Subcutaneous abdominal adipose tissue (tissue), 5 donors: ENCODE measurements around the gene ZBTB21.
"Not testable (repeated sequence)": the region's sequence is repeated elsewhere in the genome, so short reads cannot be mapped to it uniquely, and the experiment has no call there.

Source experiments
- H3K27ac ChIP-seq: one replicate; pipeline ENCODE4 v1.7.0; 2013; ENCODE audit warnings: low read depth, mild to moderate bottlenecking, inconsistent platforms, low read length, moderate library complexity
- H3K27me3 ChIP-seq, 5 donors: one replicate each; pipeline ENCODE4 v1.7.0; 2013; ENCODE audit warnings: low read length in 5 of 5, inconsistent platforms in 1 of 5; ENCODE audit not compliant: control insufficient read depth in 5 of 5, insufficient read depth in 4 of 5
- H3K36me3 ChIP-seq, 5 donors: one replicate each; pipeline ENCODE4 v1.7.0; 2013; ENCODE audit warnings: low read length in 5 of 5; ENCODE audit not compliant: control insufficient read depth in 5 of 5, insufficient read depth in 5 of 5
- H3K4me1 ChIP-seq, 5 donors: one replicate each; pipeline ENCODE4 v1.7.0; 2013; ENCODE audit warnings: low read length in 5 of 5, mild to moderate bottlenecking in 3 of 5, moderate library complexity in 1 of 5; ENCODE audit not compliant: control insufficient read depth in 5 of 5, insufficient read depth in 5 of 5
- H3K4me3 ChIP-seq, 5 donors: one replicate each; pipeline ENCODE4 v1.7.0; 2013; ENCODE audit warnings: low read length in 5 of 5, low read depth in 1 of 5
- H3K9ac ChIP-seq, 5 donors: one replicate each; pipeline ENCODE4 v1.7.0; 2013; ENCODE audit warnings: low read length in 5 of 5, mild to moderate bottlenecking in 4 of 5, moderate library complexity in 3 of 5
- H3K9me3 ChIP-seq, 5 donors: one replicate each; pipeline ENCODE4 v1.7.0; 2013; ENCODE audit warnings: low read length in 5 of 5; ENCODE audit not compliant: control insufficient read depth in 5 of 5
- donor health status: healthy.
- donor health status: healthy.
- donor health status: healthy.
- donor health status: healthy.
- donor health status: healthy.

The ZBTB21 gene

GRCh38 chr21:42000908-42001307, 9.3 kb downstream of the ZBTB21 start:
- peaks cover 0 to 11% (median 2%) of the 10 kb centered on the region in 5 donors for H3K4me1 ChIP-seq
- H3K9me3 ChIP-seq, result no peaks in the 10 kb centered on the region
- H3K9ac ChIP-seq, result no peak overlapping the region
- no peaks in the 10 kb centered on the region for H3K27me3 ChIP-seq
- H3K4me3 ChIP-seq, result no peak overlapping the region
- H3K36me3 ChIP-seq, result peaks cover 0 to 23% (median 15%) of the 10 kb centered on the region in 5 donors
- no peak overlapping the region for H3K27ac ChIP-seq

DNA sequence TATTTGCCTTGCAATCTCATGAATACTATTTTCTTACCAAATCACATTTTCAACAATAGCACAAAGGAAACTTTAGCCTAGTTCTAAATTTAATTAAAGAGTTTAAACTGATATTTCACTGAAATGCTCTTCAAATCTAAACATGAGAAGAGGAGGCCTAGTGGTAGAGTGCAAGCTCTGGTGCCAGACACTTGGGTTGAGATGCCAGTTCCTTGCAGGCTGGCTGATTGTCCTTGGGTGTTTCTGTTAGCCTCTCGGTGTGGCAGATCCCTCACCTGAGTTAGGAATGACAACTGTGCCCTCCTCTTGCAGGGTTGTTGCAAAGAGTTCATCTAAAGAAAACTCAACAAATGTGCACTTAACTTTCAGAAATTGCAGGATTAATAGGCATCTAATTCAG, 12.5 kb downstream of the ZBTB21 start:
- Histone ChIP-seq H3K9ac (no peak overlapping the region), H3K9me3 (no peaks in the 10 kb centered on the region), H3K4me1 (peaks cover 2 to 11% (median 3%) of the 10 kb centered on the region in 5 donors), H3K36me3 (peaks cover 8 to 33% (median 31%) of the 10 kb centered on the region in 5 donors), H3K27me3 (no peaks in the 10 kb centered on the region), H3K4me3 (no peak overlapping the region), H3K27ac (no peak overlapping the region)

DNA sequence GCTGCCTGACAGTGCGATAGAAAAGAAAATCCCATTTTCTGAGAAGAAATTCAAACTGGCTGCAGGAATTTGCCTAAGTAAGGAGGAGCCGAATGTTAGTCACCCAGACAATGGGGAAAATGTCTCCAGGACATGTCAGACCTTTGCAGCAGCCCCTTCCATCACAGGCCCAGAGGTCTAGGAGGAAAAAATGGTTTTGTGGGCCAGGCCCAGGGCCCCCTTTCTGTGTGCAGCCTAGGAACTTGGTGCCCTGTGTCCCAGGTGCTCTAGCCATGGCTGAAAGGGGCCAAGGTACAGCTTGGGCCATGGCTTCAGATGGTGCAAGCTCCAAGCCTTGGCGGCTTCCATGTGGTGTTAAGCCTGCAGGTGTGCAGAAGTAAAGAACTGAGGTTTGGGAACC, 14.6 kb downstream of the ZBTB21 start:
- Histone ChIP-seq H3K9me3 (no peaks in the 10 kb centered on the region), H3K27me3 (no peaks in the 10 kb centered on the region), H3K36me3 (peaks cover 8 to 43% (median 39%) of the 10 kb centered on the region in 5 donors), H3K4me3 (no peak overlapping the region), H3K27ac (no peak overlapping the region), H3K9ac (no peak overlapping the region), H3K4me1 (peaks cover 2 to 11% (median 3%) of the 10 kb centered on the region in 5 donors)

- H3K4me1 ChIP-seq, result peaks cover 2 to 11% (median 3%) of the 10 kb centered on the region in 5 donors
- not testable (repeated sequence) for H3K4me3 ChIP-seq, H3K27ac ChIP-seq, H3K9ac ChIP-seq, H3K9me3 ChIP-seq, H3K27me3 ChIP-seq
- H3K36me3 ChIP-seq, result peaks cover 12 to 41% (median 35%) of the 10 kb centered on the region in 5 donors
Observed at GRCh38 chr21:41994613-41995012, 15.5 kb downstream of the ZBTB21 start.

DNA sequence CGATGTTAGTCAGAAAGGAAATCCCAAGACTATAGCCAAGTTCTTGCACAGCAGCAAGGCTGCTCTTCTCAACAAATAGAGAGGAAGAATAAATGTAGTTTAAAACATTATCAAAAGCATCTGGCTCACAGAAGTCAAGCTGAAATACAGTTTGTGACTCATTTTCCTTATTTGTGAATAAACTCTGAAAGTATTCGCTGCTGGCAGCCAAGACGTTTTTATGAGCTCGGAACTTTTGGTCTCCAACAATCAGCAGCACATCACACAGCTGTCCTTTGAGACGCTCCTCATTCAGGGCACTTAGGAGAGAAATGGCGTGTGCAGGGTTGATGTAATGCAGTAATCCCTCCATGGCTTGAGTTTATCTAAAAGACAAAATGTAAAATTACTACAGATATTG, 16.4 kb downstream of the ZBTB21 start:
- no peak overlapping the region for H3K4me3 ChIP-seq
- H3K27ac ChIP-seq, result peak overlapping the region; percentile 54
- H3K36me3 ChIP-seq, result peaks cover 13 to 40% (median 33%) of the 10 kb centered on the region in 5 donors
- peaks cover 2 to 11% (median 3%) of the 10 kb centered on the region in 5 donors for H3K4me1 ChIP-seq
- no peak overlapping the region for H3K9ac ChIP-seq
- H3K9me3 ChIP-seq, result no peaks in the 10 kb centered on the region
- no peaks in the 10 kb centered on the region for H3K27me3 ChIP-seq

- H3K27me3 ChIP-seq, result no peaks in the 10 kb centered on the region
- no peaks in the 10 kb centered on the region for H3K9me3 ChIP-seq
- no peak overlapping the region for H3K9ac ChIP-seq
- peak overlapping the region; percentile 54 for H3K27ac ChIP-seq
- peaks cover 0 to 9% (median 3%) of the 10 kb centered on the region in 5 donors for H3K4me1 ChIP-seq
- H3K4me3 ChIP-seq, result no peak overlapping the region
- H3K36me3 ChIP-seq, result peaks cover 13 to 40% (median 33%) of the 10 kb centered on the region in 5 donors
Observed at GRCh38 chr21:41992576-41992975, 17.6 kb downstream of the ZBTB21 start.

- Histone ChIP-seq H3K9ac (no peak overlapping the region), H3K4me3 (no peak overlapping the region), H3K27me3 (no peaks in the 10 kb centered on the region), H3K27ac (no peak overlapping the region), H3K4me1 (peaks cover 0 to 5% (median 2%) of the 10 kb centered on the region in 5 donors), H3K9me3 (no peaks in the 10 kb centered on the region), H3K36me3 (peaks cover 13 to 40% (median 31%) of the 10 kb centered on the region in 5 donors)
Observed at GRCh38 chr21:41991659-41992058, 18.5 kb downstream of the ZBTB21 start.

GRCh38 chr21:41989698-41990097, 20.5 kb downstream of the ZBTB21 start:
- Histone ChIP-seq H3K27ac (no peak overlapping the region), H3K36me3 (peaks cover 13 to 38% (median 30%) of the 10 kb centered on the region in 5 donors), H3K4me3 (no peak overlapping the region), H3K9me3 (no peaks in the 10 kb centered on the region), H3K4me1 (peaks cover 0 to 5% (median 0%) of the 10 kb centered on the region in 5 donors), H3K9ac (no peak overlapping the region), H3K27me3 (no peaks in the 10 kb centered on the region)

- Histone ChIP-seq H3K36me3 (peaks cover 5 to 21% (median 17%) of the 10 kb centered on the region in 5 donors), H3K9ac (no peak overlapping the region), H3K27me3 (no peaks in the 10 kb centered on the region), H3K9me3 (no peaks in the 10 kb centered on the region), H3K4me1 (no peaks in the 10 kb centered on the region), H3K4me3 (no peak overlapping the region), H3K27ac (no peak overlapping the region)
Observed at GRCh38 chr21:41987310-41987709, 22.9 kb downstream of the ZBTB21 start.

DNA sequence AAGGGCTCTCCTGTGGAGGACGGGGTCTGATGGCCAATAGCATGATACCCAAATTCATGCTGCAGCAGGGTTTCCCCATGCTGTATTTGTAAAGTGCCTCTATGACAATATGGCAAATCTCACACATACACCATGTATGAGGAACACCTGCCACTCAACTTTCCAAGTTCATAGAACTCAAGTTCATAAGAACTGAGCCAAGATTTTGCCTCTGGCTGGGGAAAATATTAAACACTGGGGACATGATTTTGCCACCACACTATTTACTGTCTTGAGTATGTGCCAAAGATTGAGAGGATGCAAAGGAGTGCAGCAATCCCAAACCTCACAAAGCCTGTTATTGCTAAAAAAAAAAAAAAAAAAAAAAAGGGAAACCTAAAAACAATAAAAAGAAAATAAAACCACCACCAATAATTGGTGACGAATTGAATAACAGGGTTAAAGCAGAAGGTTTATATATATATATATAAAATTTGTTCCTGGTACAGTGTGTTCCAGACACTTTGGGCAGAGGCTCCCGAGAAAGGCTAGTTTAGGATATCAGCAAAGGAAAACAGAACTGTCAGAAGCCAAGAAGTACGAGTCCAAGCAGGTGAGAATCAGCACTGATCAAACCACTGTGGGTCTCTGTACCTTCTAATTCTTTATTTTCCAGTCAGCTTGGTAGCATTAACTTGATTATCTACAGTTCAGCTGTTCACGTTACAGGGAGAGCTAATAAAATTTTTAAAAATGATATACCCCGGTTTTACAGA, 24.3 kb downstream of the ZBTB21 start:
- H3K9me3 ChIP-seq, result no peaks in the 10 kb centered on the region
- no peak overlapping the region for H3K9ac ChIP-seq
- no peak overlapping the region for H3K27ac ChIP-seq
- H3K4me3 ChIP-seq, result no peak overlapping the region
- H3K4me1 ChIP-seq, result no peaks in the 10 kb centered on the region
- peaks cover 2 to 7% (median 3%) of the 10 kb centered on the region in 5 donors for H3K36me3 ChIP-seq
- H3K27me3 ChIP-seq, result no peaks in the 10 kb centered on the region
